HG03196 (cell line): Measurements from ENCODE around the gene SMIM9.

Experiments
- ATAC-seq: cut with Tn5 transposase; IDR thresholded peaks from one replicate; pipeline ENCODE4 v1.9.1; 2021; ENCODE audit not compliant: unreplicated experiment

The SMIM9 gene

GRCh38 chrX:154784149-154784995 is 50.1 kb downstream of the SMIM9 start:
- ATAC-seq = no peak

- ATAC-seq = no peak
These were observed 53.5 kb downstream of the SMIM9 start for GRCh38 chrX:154780968-154781367.

- ATAC-seq = no peak
These were observed 55.2 kb downstream of the SMIM9 start for GRCh38 chrX:154779261-154779660.

- no peak for ATAC-seq
These were observed 57.7 kb downstream of the SMIM9 start for GRCh38 chrX:154776753-154777152.

- ATAC-seq = no peak
These were observed 58.8 kb downstream of the SMIM9 start for GRCh38 chrX:154775419-154776349.

- no peak for ATAC-seq
These were observed 59.8 kb downstream of the SMIM9 start for GRCh38 chrX:154774622-154775021.
